K562 (cell line): ENCODE results near the gene FTSJ1.

ENCODE experiments used
- CLOCK ChIP-seq: fragments of 250-450 bp; sonication (Bioruptor Pico); IDR thresholded peaks from 2 replicates; pipeline ENCODE4 v1.4.0; 2020; ENCODE audit warnings: mild to moderate bottlenecking, moderate library complexity, borderline replicate concordance
- EP300 ChIP-seq: IDR thresholded peaks from 2 replicates; pipeline ENCODE4 v1.6.1; 2012; ENCODE audit warnings: low read length, improper control_type of control experiment
- FOXM1 ChIP-seq, 2 experiments: fragments of 450-650 bp in 1 of 2; sonication (generic) in 1 of 2; formaldehyde crosslinking in 1 of 2; IDR thresholded peaks; 2 replicates each; pipeline versions ENCODE4 v1.6.1 to v1.9.0; 2017 to 2022; ENCODE audit warnings: low read depth in 2 of 2, mild to moderate bottlenecking in 2 of 2, missing genetic modification reagents in 1 of 2, moderate library complexity in 1 of 2
- FOXP1 ChIP-seq: sonication (generic); formaldehyde crosslinking; IDR thresholded peaks from 2 replicates; pipeline ENCODE4 v1.8.0; 2022; ENCODE audit warnings: mild to moderate bottlenecking, missing genetic modification reagents
- ID3 ChIP-seq, 2 experiments: fragments of 250-450 bp in 1 of 2; fragments of 450-650 bp in 1 of 2; sonication (Bioruptor Pico) in 1 of 2; IDR thresholded peaks; 2 replicates each; pipeline versions ENCODE4 v1.6.1 to v1.8.0; 2016 to 2021; ENCODE audit warnings: mild to moderate bottlenecking in 2 of 2, moderate library complexity in 2 of 2, missing compliant biosample characterization in 1 of 2, missing genetic modification characterization in 1 of 2
- KDM1A ChIP-seq, 2 experiments: fragments of 450-650 bp; IDR thresholded peaks; 2 replicates each; pipeline ENCODE4 v1.6.1; 2016; ENCODE audit warnings: mild to moderate bottlenecking in 2 of 2
- MAX ChIP-seq: sonication (generic); formaldehyde crosslinking; IDR thresholded peaks from 2 replicates; pipeline ENCODE4 v1.9.0; 2022; ENCODE audit warnings: mild to moderate bottlenecking, missing genetic modification reagents
- MXI1 ChIP-seq: IDR thresholded peaks from 2 replicates; pipeline ENCODE4 v1.6.1; 2011; ENCODE audit warnings: low read depth, mild to moderate bottlenecking, improper control_type of control experiment, low read length
- POLR2A ChIP-seq: fragments of 450-650 bp; conservative IDR thresholded peaks from 2 replicates; pipeline ENCODE4 v1.6.1; 2016
- POU5F1 ChIP-seq: fragments of 150-350 bp; IDR thresholded peaks from 2 replicates; pipeline ENCODE4 v1.6.1; 2014; ENCODE audit warnings: borderline replicate concordance, low read length, low read depth, mild to moderate bottlenecking; ENCODE audit not compliant: partially characterized antibody
- RBBP5 ChIP-seq: fragments of 200-600 bp; sonication (generic); IDR thresholded peaks from 2 replicates; pipeline ENCODE4 v1.6.1; 2012; ENCODE audit warnings: borderline replicate concordance, mild to moderate bottlenecking, low read length, control low read depth, inconsistent platforms; ENCODE audit not compliant: insufficient read depth, poor library complexity, severe bottlenecking
- SP1 ChIP-seq: sonication (generic); formaldehyde crosslinking; IDR thresholded peaks from 2 replicates; pipeline ENCODE4 v1.8.1; 2022; ENCODE audit warnings: mild to moderate bottlenecking, missing genetic modification reagents
- SRSF3 ChIP-seq: fragments of 200-400 bp; formaldehyde crosslinking; IDR thresholded peaks from 2 replicates; pipeline ENCODE4 v1.6.1; 2016; ENCODE audit warnings: mild to moderate bottlenecking, low read length, moderate library complexity; ENCODE audit not compliant: insufficient read depth

GRCh38 chrX:48520976-48521352 lies 45.0 kb downstream of the FTSJ1 start:
- TF ChIP-seq EP300 (no peak), FOXP1 (no peak), MAX (CRISPR knock-in tag) (no peak), ID3 (CRISPR knock-in tag; IDR thresholded peaks at IDR 0.05) (no peak), ID3 (tag; IDR thresholded peaks at IDR 0.05) (no peak), RBBP5 (no peak), CLOCK (CRISPR knock-in tag) (no peak), POU5F1 (no peak), FOXM1 (IDR thresholded peaks at IDR 0.05; ENCODE audit: low read depth) (no peak), FOXM1 (CRISPR knock-in tag; IDR thresholded peaks at IDR 0.05; ENCODE audit: low read depth) (no peak), SRSF3 (no peak), MXI1 (no peak), POLR2A (no peak), SP1 (CRISPR knock-in tag) (no peak), KDM1A (IDR thresholded peaks at IDR 0.05) (no peak)
